ENCODE data around the gene CCR5AS.

The CCR5AS gene

GRCh38 chr3:46406443-46406787 is 451 bp downstream of the CCR5AS start (continued):
- no peak for TF ChIP-seq ATF2 (IDR thresholded peaks at IDR 0.05; ENCODE audit: low read length)
- TF ChIP-seq TAF1 (IDR thresholded peaks at IDR 0.05; ENCODE audit: low read depth, low read length), result no peak
- no peak for TF ChIP-seq YY1 (IDR thresholded peaks at IDR 0.05; ENCODE audit: low read depth, low read length)
- TF ChIP-seq SIRT6 (IDR thresholded peaks at IDR 0.05; ENCODE audit: low read length), result no peak
- no peak for TF ChIP-seq POLR2AphosphoS5 (IDR thresholded peaks at IDR 0.05; ENCODE audit: low read depth, low read length)
- TF ChIP-seq USF2 (IDR thresholded peaks at IDR 0.05; ENCODE audit: low read length), result no peak
- no peak for TF ChIP-seq NANOG (IDR thresholded peaks at IDR 0.05; ENCODE audit: insufficient read depth, low read depth, low read length, poor library complexity, severe bottlenecking)
- no peak for TF ChIP-seq CBX5 (IDR thresholded peaks at IDR 0.05; ENCODE audit: low read depth, low read length)
- TF ChIP-seq BCL11A (IDR thresholded peaks at IDR 0.05; ENCODE audit: low read depth in 2 of 2, low read length in 2 of 2), result no peak
- no peak for TF ChIP-seq KDM1A (IDR thresholded peaks at IDR 0.05; ENCODE audit: borderline replicate concordance, low read length)
- no peak for TF ChIP-seq MAX (IDR thresholded peaks at IDR 0.05)
- TF ChIP-seq RXRA (IDR thresholded peaks at IDR 0.05; ENCODE audit: insufficient read depth, low read depth, low read length), result no peak
- TF ChIP-seq JUND (IDR thresholded peaks at IDR 0.05; ENCODE audit: low read length), result no peak
- no peak for TF ChIP-seq RNF2 (IDR thresholded peaks at IDR 0.05; ENCODE audit: borderline replicate concordance, low read depth, low read length, missing control alignments, poor library complexity, severe bottlenecking)
- no peak for TF ChIP-seq HDAC6 (IDR thresholded peaks at IDR 0.05; ENCODE audit: low read depth, low read length)
- no peak for TF ChIP-seq CBX8 (IDR thresholded peaks at IDR 0.05; ENCODE audit: borderline replicate concordance, low read depth, low read length)
